Bronchial epithelial cell (primary cell): ENCODE measurements around the gene LTB4R. TPM values are rescaled to one million over a fixed set of nuclear protein-coding genes. Genes with fewer than 3 reads are reported as not detected.

Experiments used
- DNase-seq: peaks from one replicate; pipeline ENCODE4 v3.0.0-alpha.2; 2010; ENCODE audit warnings: low read depth
- FAIRE-seq: peaks from 2 replicates; lab custom pipeline; 2011; peaks lifted over from hg19 to GRCh38; lab: Jason Lieb, UNC
- H3K27me3 ChIP-seq: 2 replicates; pipeline ENCODE4 v1.5.1; 2011; ENCODE audit warnings: low read length; ENCODE audit not compliant: control insufficient read depth, insufficient read depth
- H3K36me3 ChIP-seq: 2 replicates; pipeline ENCODE4 v1.5.1; 2011; ENCODE audit warnings: low read length; ENCODE audit not compliant: control insufficient read depth, insufficient read depth
- H3K4me3 ChIP-seq: 2 replicates; pipeline ENCODE4 v1.5.1; 2011; ENCODE audit warnings: mild to moderate bottlenecking, low read depth, low read length, control low read depth
- total RNA-seq: library from RNA; depleted of rRNA; stranded (reverse); fragments of >200 nt; gene quantifications from 2 replicates; pipeline ENCODE4 v1.2.1, GENCODE V29; 2014
- TF ChIP-seq, protein P1 (sequence below): IDR thresholded peaks from 2 replicates; pipeline ENCODE4 v1.5.1; 2011; ENCODE audit warnings: mild to moderate bottlenecking, moderate library complexity, low read length, control low read depth, inconsistent platforms; ENCODE audit not compliant: insufficient read depth, severe bottlenecking

Gene LTB4R
- total RNA-seq, 1 donor from 2014 or later, result 3.7 TPM

DNA sequence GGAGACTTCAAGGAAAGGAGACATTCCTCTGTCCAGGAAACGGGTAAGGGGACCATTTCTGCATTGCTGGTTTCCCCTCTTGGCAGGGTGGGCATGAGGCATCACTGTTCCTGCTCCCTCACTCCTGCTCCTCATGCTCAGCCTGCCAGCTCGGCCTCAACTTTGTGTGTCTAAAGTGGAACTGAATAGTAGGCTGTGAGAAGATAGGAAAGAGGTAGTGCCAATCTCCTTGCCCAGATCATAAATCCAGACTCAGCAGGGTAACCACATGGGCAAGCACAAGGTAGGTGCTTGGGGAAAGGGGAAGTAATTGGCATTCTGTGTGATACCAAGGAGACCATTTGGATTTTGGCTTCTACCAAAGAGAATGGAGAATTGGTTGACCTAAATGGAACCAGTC, 2.6 kb downstream of the LTB4R start:
- FAIRE-seq (no peak), DNase-seq (no peak)
- TF ChIP-seq, protein P1, sequence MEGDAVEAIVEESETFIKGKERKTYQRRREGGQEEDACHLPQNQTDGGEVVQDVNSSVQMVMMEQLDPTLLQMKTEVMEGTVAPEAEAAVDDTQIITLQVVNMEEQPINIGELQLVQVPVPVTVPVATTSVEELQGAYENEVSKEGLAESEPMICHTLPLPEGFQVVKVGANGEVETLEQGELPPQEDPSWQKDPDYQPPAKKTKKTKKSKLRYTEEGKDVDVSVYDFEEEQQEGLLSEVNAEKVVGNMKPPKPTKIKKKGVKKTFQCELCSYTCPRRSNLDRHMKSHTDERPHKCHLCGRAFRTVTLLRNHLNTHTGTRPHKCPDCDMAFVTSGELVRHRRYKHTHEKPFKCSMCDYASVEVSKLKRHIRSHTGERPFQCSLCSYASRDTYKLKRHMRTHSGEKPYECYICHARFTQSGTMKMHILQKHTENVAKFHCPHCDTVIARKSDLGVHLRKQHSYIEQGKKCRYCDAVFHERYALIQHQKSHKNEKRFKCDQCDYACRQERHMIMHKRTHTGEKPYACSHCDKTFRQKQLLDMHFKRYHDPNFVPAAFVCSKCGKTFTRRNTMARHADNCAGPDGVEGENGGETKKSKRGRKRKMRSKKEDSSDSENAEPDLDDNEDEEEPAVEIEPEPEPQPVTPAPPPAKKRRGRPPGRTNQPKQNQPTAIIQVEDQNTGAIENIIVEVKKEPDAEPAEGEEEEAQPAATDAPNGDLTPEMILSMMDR, result no peak
- no peaks in the 10 kb centered on the region for H3K27me3 ChIP-seq
- H3K36me3 ChIP-seq, result peaks cover 2% of the 10 kb centered on the region
- H3K4me3 ChIP-seq, result no peak overlapping the region

DNA sequence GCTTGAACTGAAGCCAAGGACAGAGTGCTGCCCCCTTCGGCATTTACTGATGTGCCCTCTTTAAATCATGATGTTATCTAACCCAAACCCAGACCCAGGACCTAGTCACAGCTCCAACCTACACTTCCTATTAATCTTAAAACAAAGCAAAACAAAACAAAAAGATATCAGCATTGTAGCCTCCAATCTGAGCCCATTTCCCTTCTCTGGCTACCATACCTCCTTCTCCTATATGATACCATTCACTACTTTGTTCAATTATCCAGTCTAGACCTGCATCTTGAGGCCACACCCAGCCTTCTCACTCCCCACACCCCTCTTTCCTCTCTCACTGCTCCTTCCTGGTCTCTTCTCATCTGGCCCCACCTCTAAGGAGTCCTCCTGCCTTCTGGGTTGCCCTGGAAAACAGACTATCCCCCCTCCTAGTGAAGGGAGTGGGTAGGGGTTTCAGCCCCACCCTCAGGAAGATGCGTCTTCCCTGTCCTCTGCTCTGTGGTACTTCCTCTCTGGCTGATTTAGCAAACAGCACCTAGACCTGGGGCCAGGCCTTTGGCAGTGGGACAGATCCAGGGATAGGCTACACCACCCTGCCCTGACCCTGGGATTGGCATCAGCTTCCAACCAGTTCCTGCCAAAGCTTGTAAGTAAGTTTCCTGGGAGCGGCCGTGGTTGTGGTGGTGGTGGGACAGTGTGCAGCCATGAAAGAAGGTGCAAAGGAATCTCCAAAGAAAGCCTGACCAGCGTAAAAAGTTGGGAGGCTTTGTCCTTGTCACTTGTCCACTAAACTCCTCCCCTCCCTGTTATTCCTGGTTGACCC, 3.3 kb downstream of the LTB4R start:
- FAIRE-seq, result no peak
- no peaks in the 10 kb centered on the region for H3K27me3 ChIP-seq
- peaks cover 2% of the 10 kb centered on the region for H3K36me3 ChIP-seq
- H3K4me3 ChIP-seq, result no peak overlapping the region
- TF ChIP-seq, protein P1, result no peak
- DNase-seq, result peak; percentile 50

DNA sequence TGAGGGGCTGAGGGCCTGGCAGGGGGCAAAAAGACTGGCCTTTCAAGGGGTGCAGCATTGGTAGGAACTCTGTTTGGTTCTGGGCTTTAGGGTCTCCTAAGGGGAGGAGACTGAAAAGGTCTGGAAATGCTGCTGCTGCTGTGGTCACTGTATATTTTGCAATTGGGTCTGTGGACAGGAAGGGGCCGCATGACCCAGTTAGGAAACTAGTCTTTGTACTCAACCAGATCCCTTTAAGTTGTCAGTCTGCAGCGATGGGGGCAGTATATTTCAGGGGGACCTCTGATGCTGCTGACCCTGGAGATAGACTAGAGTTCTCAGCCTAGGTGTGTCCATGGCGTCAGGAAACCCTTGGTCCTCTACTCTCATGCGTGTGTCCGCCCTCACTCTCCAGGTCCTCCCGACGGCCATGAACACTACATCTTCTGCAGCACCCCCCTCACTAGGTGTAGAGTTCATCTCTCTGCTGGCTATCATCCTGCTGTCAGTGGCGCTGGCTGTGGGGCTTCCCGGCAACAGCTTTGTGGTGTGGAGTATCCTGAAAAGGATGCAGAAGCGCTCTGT, 4.0 kb downstream of the LTB4R start:
- H3K36me3 ChIP-seq, result peaks cover 2% of the 10 kb centered on the region
- TF ChIP-seq, protein P1, result no peak
- DNase-seq (no peak), FAIRE-seq (no peak)
- H3K27me3 ChIP-seq, result no peaks in the 10 kb centered on the region
- H3K4me3 ChIP-seq, result no peak overlapping the region

DNA sequence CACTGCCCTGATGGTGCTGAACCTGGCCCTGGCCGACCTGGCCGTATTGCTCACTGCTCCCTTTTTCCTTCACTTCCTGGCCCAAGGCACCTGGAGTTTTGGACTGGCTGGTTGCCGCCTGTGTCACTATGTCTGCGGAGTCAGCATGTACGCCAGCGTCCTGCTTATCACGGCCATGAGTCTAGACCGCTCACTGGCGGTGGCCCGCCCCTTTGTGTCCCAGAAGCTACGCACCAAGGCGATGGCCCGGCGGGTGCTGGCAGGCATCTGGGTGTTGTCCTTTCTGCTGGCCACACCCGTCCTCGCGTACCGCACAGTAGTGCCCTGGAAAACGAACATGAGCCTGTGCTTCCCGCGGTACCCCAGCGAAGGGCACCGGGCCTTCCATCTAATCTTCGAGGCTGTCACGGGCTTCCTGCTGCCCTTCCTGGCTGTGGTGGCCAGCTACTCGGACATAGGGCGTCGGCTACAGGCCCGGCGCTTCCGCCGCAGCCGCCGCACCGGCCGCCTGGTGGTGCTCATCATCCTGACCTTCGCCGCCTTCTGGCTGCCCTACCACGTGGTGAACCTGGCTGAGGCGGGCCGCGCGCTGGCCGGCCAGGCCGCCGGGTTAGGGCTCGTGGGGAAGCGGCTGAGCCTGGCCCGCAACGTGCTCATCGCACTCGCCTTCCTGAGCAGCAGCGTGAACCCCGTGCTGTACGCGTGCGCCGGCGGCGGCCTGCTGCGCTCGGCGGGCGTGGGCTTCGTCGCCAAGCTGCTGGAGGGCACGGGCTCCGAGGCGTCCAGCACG, 4.7 kb downstream of the LTB4R start:
- no peaks in the 10 kb centered on the region for H3K27me3 ChIP-seq
- H3K36me3 ChIP-seq, result peaks cover 2% of the 10 kb centered on the region
- no peak overlapping the region for H3K4me3 ChIP-seq
- DNase-seq (no peak), FAIRE-seq (no peak)
- TF ChIP-seq, protein P1, result no peak

DNA sequence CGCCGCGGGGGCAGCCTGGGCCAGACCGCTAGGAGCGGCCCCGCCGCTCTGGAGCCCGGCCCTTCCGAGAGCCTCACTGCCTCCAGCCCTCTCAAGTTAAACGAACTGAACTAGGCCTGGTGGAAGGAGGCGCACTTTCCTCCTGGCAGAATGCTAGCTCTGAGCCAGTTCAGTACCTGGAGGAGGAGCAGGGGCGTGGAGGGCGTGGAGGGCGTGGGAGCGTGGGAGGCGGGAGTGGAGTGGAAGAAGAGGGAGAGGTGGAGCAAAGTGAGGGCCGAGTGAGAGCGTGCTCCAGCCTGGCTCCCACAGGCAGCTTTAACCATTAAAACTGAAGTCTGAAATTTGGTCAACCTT, 5.3 kb downstream of the LTB4R start:
- H3K27me3 ChIP-seq, result no peaks in the 10 kb centered on the region
- no peak overlapping the region for H3K4me3 ChIP-seq
- DNase-seq (no peak), FAIRE-seq (no peak)
- TF ChIP-seq, protein P1, result no peak
- H3K36me3 ChIP-seq, result peaks cover 2% of the 10 kb centered on the region
